ENCODE data around the gene MBTPS2.
"Not testable (repeated sequence)": the region's sequence is repeated elsewhere in the genome, so short reads cannot be mapped to it uniquely, and the experiment has no call there.

The MBTPS2 gene

GRCh38 chrX:21856504-21856903 lies 17.1 kb downstream of the MBTPS2 start:
- DNase-seq (ENCODE audit: low spot score), result no peak

- no peak for DNase-seq (ENCODE audit: low spot score)
Measured at GRCh38 chrX:21863241-21863640, 23.8 kb downstream of the MBTPS2 start.

- DNase-seq (ENCODE audit: low spot score), result no peak
Measured at GRCh38 chrX:21865436-21865835, 26.0 kb downstream of the MBTPS2 start.

- no peak for DNase-seq (ENCODE audit: low spot score)
Measured at GRCh38 chrX:21870494-21870893, 31.1 kb downstream of the MBTPS2 start.

GRCh38 chrX:21873063-21873775 lies 33.8 kb downstream of the MBTPS2 start:
- no peak for DNase-seq (ENCODE audit: low spot score)

- DNase-seq (ENCODE audit: low spot score), result not testable (repeated sequence)
Measured at GRCh38 chrX:21874182-21874581, 34.8 kb downstream of the MBTPS2 start.

GRCh38 chrX:21875013-21875412 lies 35.6 kb downstream of the MBTPS2 start:
- DNase-seq (ENCODE audit: low spot score), result no peak

- no peak for DNase-seq (ENCODE audit: low spot score)
Measured at GRCh38 chrX:21881881-21882574, 42.6 kb downstream of the MBTPS2 start.

- DNase-seq (ENCODE audit: low spot score), result peak; percentile 15
Measured at GRCh38 chrX:21883258-21883657, 43.8 kb downstream of the MBTPS2 start.

- no peak for DNase-seq (ENCODE audit: low spot score)
Measured at GRCh38 chrX:21885568-21885967, 46.2 kb downstream of the MBTPS2 start.

- peak; percentile 2 for DNase-seq (ENCODE audit: low spot score)
Measured at GRCh38 chrX:21905313-21905712, 65.9 kb downstream of the MBTPS2 start.

GRCh38 chrX:21905953-21906352 lies 66.5 kb downstream of the MBTPS2 start:
- DNase-seq (ENCODE audit: low spot score), result no peak

- no peak for DNase-seq (ENCODE audit: low spot score)
Measured at GRCh38 chrX:21907260-21907659, 67.8 kb downstream of the MBTPS2 start.

GRCh38 chrX:21911481-21911880 lies 72.1 kb downstream of the MBTPS2 start:
- no peak for DNase-seq (ENCODE audit: low spot score)

GRCh38 chrX:21912220-21912619 lies 72.8 kb downstream of the MBTPS2 start:
- no peak for DNase-seq (ENCODE audit: low spot score)

GRCh38 chrX:21912989-21913388 lies 73.6 kb downstream of the MBTPS2 start:
- no peak for DNase-seq (ENCODE audit: low spot score)

GRCh38 chrX:21926116-21926515 lies 86.7 kb downstream of the MBTPS2 start:
- no peak for DNase-seq (ENCODE audit: low spot score)

- DNase-seq (ENCODE audit: low spot score), result no peak
Measured at GRCh38 chrX:21926527-21927278, 87.3 kb downstream of the MBTPS2 start.

- no peak for DNase-seq (ENCODE audit: low spot score)
Measured at GRCh38 chrX:21929209-21929608, 89.8 kb downstream of the MBTPS2 start.

- no peak for DNase-seq (ENCODE audit: low spot score)
Measured at GRCh38 chrX:21930986-21931385, 91.6 kb downstream of the MBTPS2 start.

- no peak for DNase-seq (ENCODE audit: low spot score)
Measured at GRCh38 chrX:21932292-21933002, 93.0 kb downstream of the MBTPS2 start.

GRCh38 chrX:21933077-21933476 lies 93.7 kb downstream of the MBTPS2 start:
- DNase-seq (ENCODE audit: low spot score), result no peak
